Right lobe of liver (tissue), 4 donors: ENCODE data around the gene ACTG1.

Source experiments
- CTCF ChIP-seq, 4 donors: fragments of 200-600 bp in 3 of 4; fragments of 450-650 bp in 1 of 4; IDR thresholded peaks; one replicate each; pipeline versions ENCODE4 v1.5.1 to v1.8.0; 2016 to 2022; ENCODE audit warnings: antibody characterized with exemption in 4 of 4, mild to moderate bottlenecking in 2 of 4
- POLR2A ChIP-seq: fragments of 450-650 bp; IDR thresholded peaks from one replicate; pipeline ENCODE4 v1.6.1; 2017; ENCODE audit warnings: antibody characterized with exemption, mild to moderate bottlenecking
- donor health status: DM: no; HTN: no; CAD: no.
- donor health status: DM: no; HTN: no; CAD: no.
- donor health status: DM: no; HTN: yes; CAD: no.

DNA sequence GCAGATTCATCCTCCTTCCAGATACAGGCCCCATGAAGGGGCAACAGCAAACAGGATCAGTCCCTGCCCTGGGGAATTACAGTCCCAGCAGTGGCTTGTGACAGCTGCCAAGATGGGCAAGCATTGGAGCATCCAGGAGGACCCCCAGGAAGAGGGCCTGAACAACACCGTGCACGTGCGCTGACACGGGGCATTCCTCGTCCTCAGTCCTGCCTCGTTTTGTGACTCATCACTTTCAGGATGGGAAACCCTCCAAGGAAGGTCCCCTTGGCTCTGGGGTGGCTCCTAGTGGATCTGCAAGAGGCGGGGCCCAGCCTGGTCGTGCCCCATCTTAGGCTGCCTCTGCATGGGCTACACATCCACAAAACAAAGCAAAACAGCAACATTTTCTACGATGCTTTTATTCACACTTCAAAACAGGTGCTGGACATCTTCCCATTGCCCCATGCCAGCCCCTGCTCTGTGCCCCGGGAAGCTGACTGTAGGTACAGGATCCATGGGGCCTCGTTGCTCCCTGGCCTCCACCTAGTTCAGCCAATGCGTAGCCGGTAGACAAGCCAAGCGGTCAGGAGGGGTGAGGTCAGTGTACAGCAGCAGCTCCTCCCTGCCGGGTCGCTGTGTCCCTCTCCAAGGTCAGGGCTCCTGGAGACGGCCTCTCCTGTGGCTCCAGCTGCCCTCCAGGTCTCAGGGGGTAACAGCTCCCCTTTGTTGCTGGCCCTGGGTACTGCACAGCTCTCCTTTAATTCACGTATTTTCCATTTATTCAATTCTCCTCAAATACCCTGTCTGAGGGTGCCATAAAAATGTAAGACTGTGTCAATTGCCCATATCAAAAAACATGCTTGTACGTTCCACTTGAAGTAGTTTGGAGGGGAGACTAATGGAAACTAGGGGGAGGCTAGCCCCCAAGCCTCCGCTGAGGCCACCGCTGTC, 32.2 kb downstream of the ACTG1 start:
- TF ChIP-seq CTCF (IDR thresholded peaks at IDR 0.05), result no peak
- TF ChIP-seq POLR2A, result no peak
